Right lobe of liver (tissue), 4 donors: Measurements from ENCODE around the gene CREB3L4.

Experiments used
- CTCF ChIP-seq, 4 donors: fragments of 200-600 bp in 3 of 4; fragments of 450-650 bp in 1 of 4; IDR thresholded peaks; one replicate each; pipeline versions ENCODE4 v1.5.1 to v1.8.0; 2016 to 2022; ENCODE audit warnings: antibody characterized with exemption in 4 of 4, mild to moderate bottlenecking in 2 of 4
- POLR2A ChIP-seq: fragments of 450-650 bp; IDR thresholded peaks from one replicate; pipeline ENCODE4 v1.6.1; 2017; ENCODE audit warnings: antibody characterized with exemption, mild to moderate bottlenecking
- donor health status: DM: no; HTN: no; CAD: no.
- donor health status: DM: no; HTN: no; CAD: no.
- donor health status: DM: no; HTN: yes; CAD: no.

GRCh38 chr1:153985941-153986761 lies 18.4 kb downstream of the CREB3L4 start, which contains the start of gene RAB13:
- TF ChIP-seq CTCF (IDR thresholded peaks at IDR 0.05) (no peak), POLR2A (peak; percentile 30)
